ENCODE data around the gene ZFP91.

DNA sequence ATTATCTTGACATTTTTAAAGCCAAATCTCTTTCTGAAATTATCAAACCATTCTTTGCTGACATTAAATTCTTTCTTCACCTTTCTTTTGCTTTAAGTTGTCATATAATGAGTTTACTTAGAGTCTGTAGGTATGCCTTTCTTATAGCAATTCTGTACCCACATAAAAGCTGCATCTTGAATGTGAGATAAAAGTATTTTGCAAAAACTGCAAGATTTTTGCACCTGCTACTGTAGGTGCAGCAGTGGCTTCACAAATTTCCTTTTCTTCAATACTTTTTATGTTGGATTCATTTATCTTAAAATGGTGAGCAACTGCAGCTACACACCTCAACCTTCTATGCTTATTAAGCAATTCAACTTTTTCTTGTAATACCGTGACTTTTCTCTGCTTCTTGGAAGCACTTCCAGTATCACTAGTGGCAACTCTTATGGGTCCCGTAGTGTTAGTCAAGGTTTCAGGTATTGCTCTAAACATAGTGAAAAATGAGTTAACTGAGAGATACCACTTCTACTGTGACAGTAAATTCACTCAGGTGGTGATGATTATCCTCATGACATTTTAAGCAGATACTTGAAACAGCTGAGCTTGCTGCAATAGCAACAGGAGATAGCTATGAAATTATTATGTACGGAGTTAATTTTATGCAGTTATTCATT, 18.8 kb downstream of the ZFP91 start:
- TF ChIP-seq CEBPB (IDR thresholded peaks at IDR 0.05; ENCODE audit: low read depth, low read length) (no peak), CTCF (conservative IDR thresholded peaks at IDR 0.05; ENCODE audit: low read depth, low read length) (no peak), BHLHE40 (IDR thresholded peaks at IDR 0.05; ENCODE audit: low read depth, low read length) (no peak), MAZ (IDR thresholded peaks at IDR 0.05; ENCODE audit: borderline replicate concordance, low read depth, low read length) (no peak), FOS (IDR thresholded peaks at IDR 0.05; ENCODE audit: low read depth, low read length) (no peak), POLR2A (IDR thresholded peaks at IDR 0.05; ENCODE audit: low read depth, low read length) (no peak), RAD21 (IDR thresholded peaks at IDR 0.05; ENCODE audit: low read length) (no peak), RCOR1 (IDR thresholded peaks at IDR 0.05; ENCODE audit: insufficient replicate concordance, low read length) (no peak), RFX5 (IDR thresholded peaks at IDR 0.05; ENCODE audit: low read depth, low read length) (no peak), NFE2L2 (IDR thresholded peaks at IDR 0.05; ENCODE audit: low read depth, low read length) (no peak), USF2 (IDR thresholded peaks at IDR 0.05; ENCODE audit: low read depth, low read length) (no peak)
- TF ChIP-seq, protein P1, sequence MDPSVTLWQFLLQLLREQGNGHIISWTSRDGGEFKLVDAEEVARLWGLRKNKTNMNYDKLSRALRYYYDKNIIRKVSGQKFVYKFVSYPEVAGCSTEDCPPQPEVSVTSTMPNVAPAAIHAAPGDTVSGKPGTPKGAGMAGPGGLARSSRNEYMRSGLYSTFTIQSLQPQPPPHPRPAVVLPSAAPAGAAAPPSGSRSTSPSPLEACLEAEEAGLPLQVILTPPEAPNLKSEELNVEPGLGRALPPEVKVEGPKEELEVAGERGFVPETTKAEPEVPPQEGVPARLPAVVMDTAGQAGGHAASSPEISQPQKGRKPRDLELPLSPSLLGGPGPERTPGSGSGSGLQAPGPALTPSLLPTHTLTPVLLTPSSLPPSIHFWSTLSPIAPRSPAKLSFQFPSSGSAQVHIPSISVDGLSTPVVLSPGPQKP (IDR thresholded peaks at IDR 0.05; ENCODE audit: borderline replicate concordance, low read depth, low read length): no peak
